ENCODE data around the gene JCAD. TPM values are rescaled to one million over a fixed set of nuclear protein-coding genes. Genes with fewer than 3 reads are reported as not detected.

Gene JCAD
- total and polyA plus RNA-seq, 9 donors: 10.0 to 71.7 (median 23.8) TPM

DNA sequence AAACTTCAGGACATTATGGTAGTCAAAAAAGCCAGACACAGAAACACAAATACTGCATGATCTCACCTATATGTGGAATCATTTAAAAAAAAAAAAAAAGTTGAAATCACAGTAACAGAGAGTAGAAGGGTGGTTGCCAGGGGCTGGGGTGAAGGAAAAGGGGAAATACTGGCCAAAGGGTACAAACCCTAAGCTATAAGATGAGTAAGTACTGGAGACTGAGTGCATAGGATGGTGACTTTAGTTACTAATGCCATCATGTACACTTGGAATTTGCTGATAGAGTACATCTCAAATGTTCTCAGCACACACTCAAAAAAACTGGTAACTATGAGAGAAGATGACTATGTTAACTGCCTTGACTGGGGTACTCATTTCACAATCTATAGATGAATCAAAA lies 39.9 kb downstream of the JCAD start:
- TF ChIP-seq POLR2A (IDR thresholded peaks at IDR 0.05) (no peak), EP300 (IDR thresholded peaks at IDR 0.05) (no peak)
- TF ChIP-seq, protein P1, sequence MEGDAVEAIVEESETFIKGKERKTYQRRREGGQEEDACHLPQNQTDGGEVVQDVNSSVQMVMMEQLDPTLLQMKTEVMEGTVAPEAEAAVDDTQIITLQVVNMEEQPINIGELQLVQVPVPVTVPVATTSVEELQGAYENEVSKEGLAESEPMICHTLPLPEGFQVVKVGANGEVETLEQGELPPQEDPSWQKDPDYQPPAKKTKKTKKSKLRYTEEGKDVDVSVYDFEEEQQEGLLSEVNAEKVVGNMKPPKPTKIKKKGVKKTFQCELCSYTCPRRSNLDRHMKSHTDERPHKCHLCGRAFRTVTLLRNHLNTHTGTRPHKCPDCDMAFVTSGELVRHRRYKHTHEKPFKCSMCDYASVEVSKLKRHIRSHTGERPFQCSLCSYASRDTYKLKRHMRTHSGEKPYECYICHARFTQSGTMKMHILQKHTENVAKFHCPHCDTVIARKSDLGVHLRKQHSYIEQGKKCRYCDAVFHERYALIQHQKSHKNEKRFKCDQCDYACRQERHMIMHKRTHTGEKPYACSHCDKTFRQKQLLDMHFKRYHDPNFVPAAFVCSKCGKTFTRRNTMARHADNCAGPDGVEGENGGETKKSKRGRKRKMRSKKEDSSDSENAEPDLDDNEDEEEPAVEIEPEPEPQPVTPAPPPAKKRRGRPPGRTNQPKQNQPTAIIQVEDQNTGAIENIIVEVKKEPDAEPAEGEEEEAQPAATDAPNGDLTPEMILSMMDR (IDR thresholded peaks at IDR 0.05): no peak
- Histone ChIP-seq H3K4me1 (ENCODE audit: insufficient read depth) (no peaks in the 10 kb centered on the region), H3K27ac (no peak overlapping the region)

DNA sequence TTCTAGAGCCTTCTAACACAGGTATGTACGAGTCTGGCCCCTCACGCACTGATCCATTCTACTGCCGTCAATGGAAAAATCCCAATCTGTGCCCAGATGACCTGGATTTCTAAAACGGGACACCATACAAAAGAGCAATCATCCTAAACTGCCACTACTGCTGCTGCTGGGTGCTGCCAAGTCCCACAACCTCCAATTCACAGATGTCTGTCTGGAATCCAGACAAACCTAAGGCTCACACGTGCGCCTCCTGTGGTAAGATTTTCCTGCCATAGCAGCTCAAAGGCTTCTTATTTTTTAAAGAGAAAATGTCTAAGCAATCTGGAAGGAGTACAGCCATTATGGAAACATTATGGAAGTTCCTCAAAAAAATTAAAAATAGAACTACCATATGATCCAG lies 40.9 kb downstream of the JCAD start:
- Histone ChIP-seq H3K27ac (no peak overlapping the region), H3K36me3 (no peaks in the 10 kb centered on the region), H3K4me3 (no peak overlapping the region), H3K4me1 (ENCODE audit: insufficient read depth) (peaks cover 5% of the 10 kb centered on the region), H3K9me3 (no peaks in the 10 kb centered on the region), H3K27me3 (no peaks in the 10 kb centered on the region)
- WGBS, 3 donors: 83 to 89% (median 83%) methylated on average over 6 of the region's 6 CpGs
- intact Hi-C loops (cut with DNase I): no loop called here
- TF ChIP-seq POLR2A (IDR thresholded peaks at IDR 0.05) (no peak), EP300 (IDR thresholded peaks at IDR 0.05) (no peak)
- TF ChIP-seq, protein P1 (IDR thresholded peaks at IDR 0.05): no peak
- DNase-seq: no peak

More for the DNA sequence above, 39.9 kb downstream of the JCAD start:
- Histone ChIP-seq H3K27me3 (no peaks in the 10 kb centered on the region), H3K4me3 (no peak overlapping the region), H3K36me3 (no peaks in the 10 kb centered on the region), H3K9me3 (no peaks in the 10 kb centered on the region)
- no peak for DNase-seq
- intact Hi-C loops (cut with DNase I): no loop called here

DNA sequence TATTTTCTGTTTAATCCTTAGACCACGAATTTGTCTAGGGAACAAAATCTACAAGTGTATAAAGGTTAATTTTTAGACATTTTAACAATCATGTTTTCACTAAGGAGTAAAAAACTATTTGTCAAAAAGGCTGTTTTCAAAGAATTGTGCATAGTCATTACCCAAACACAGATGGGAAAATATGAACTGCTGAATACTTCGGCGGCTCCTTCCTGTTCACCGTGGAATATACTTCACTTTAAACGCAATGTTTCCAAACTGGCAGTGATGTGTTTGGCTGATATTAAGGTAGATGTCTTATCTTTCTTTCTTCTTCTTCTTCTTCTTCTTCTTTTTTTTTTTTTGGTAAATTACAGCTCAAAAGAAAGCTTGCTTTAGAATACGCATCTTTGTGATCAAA lies 41.4 kb downstream of the JCAD start:
- H3K27ac ChIP-seq: no peak overlapping the region

DNA sequence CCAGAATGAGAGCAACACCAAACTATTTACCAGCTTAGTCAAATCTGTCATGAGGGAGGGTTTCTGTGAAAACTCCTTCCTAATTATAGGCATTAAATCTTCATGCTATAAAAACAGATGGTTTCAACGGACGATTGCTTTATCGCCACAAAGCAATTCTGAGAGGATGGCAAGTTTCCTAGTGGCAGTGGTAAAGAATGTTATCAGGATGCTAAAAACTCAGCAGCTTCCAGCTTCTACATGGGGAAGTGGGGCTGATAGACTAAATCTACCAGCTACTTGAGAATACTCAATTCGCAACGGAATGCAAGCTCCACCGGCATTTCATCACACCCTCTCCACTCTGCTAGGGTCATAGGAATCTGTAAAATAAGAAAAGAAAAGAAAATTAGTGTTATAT lies 41.8 kb downstream of the JCAD start:
- Histone ChIP-seq H3K36me3 (no peaks in the 10 kb centered on the region), H3K27ac (peak overlapping the region in 1 of 2 donors; percentile 13), H3K4me1 (ENCODE audit: insufficient read depth) (peaks cover 6% of the 10 kb centered on the region), H3K9me3 (no peaks in the 10 kb centered on the region), H3K27me3 (no peaks in the 10 kb centered on the region), H3K4me3 (no peak overlapping the region)
- intact Hi-C loops (cut with DNase I): no loop called here
- DNase-seq: no peak
- TF ChIP-seq EP300 (IDR thresholded peaks at IDR 0.05): no peak
- 47 to 67% (median 54%) methylated on average over 6 of the region's 6 CpGs for WGBS, 3 donors

More for the DNA sequence above, 41.4 kb downstream of the JCAD start:
- 67 to 87% (median 69%) methylated on average over 6 of the region's 6 CpGs for WGBS, 3 donors
- no peak for TF ChIP-seq EP300 (IDR thresholded peaks at IDR 0.05)
- Histone ChIP-seq H3K4me3 (no peak overlapping the region), H3K9me3 (no peaks in the 10 kb centered on the region), H3K4me1 (ENCODE audit: insufficient read depth) (peaks cover 6% of the 10 kb centered on the region), H3K27me3 (no peaks in the 10 kb centered on the region), H3K36me3 (no peaks in the 10 kb centered on the region)
- intact Hi-C loops (cut with DNase I): no loop called here
- no peak for DNase-seq

DNA sequence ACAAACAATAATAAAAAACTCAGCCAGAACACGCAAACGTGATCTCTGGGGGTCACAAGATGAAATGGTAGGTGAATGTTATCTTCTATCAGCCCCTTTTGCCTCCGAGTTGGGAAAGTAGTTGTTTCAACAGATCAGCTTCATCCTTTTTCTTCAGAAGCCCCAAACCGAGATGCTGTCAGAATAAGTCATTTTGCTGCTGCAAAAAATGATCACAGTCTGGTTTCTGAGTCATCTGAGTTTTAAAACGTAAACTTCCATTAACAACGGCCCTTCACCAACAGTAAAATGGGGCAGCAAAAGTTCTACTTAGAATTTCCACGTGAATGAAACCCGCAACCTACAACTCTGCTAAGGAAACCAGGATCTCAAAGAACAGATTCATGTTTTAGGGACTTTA lies 44.9 kb downstream of the JCAD start:
- no peak overlapping the region for H3K27ac ChIP-seq
- no peaks in the 10 kb centered on the region for H3K36me3 ChIP-seq
- TF ChIP-seq POLR2A (IDR thresholded peaks at IDR 0.05) (no peak), EP300 (IDR thresholded peaks at IDR 0.05) (no peak)
- TF ChIP-seq, protein P1 (IDR thresholded peaks at IDR 0.05): no peak
- H3K4me3 ChIP-seq: no peak overlapping the region
- no peaks in the 10 kb centered on the region for H3K9me3 ChIP-seq
- peaks cover 6% of the 10 kb centered on the region for H3K4me1 ChIP-seq (ENCODE audit: insufficient read depth)
- no peak for DNase-seq
- intact Hi-C loops (cut with DNase I): no loop called here
- H3K27me3 ChIP-seq: no peaks in the 10 kb centered on the region
- 43 to 53% (median 49%) methylated on average over 8 of the region's 8 CpGs for WGBS, 3 donors

Data from ovary (tissue), 9 donors.